DOHH2 (cell line): Measurements from ENCODE around the gene FUT4.
"Not testable (repeated sequence)": the region's sequence is repeated elsewhere in the genome, so short reads cannot be mapped to it uniquely, and the experiment has no call there.

ENCODE experiments used
- EZH2phosphoT487 ChIP-seq: fragments of 200-600 bp; sonication (generic); IDR thresholded peaks from 2 replicates; pipeline ENCODE4 v1.6.1; 2017; ENCODE audit warnings: borderline replicate concordance, mild to moderate bottlenecking, antibody characterized with exemption, low read length, moderate library complexity, mixed read lengths
- TF ChIP-seq, protein P1 (sequence below): fragments of 200-600 bp; sonication (generic); IDR thresholded peaks from one replicate; pipeline ENCODE4 v1.5.1; 2014; ENCODE audit warnings: antibody characterized with exemption, mild to moderate bottlenecking, low read depth, low read length; ENCODE audit not compliant: poor library complexity, severe bottlenecking

DNA sequence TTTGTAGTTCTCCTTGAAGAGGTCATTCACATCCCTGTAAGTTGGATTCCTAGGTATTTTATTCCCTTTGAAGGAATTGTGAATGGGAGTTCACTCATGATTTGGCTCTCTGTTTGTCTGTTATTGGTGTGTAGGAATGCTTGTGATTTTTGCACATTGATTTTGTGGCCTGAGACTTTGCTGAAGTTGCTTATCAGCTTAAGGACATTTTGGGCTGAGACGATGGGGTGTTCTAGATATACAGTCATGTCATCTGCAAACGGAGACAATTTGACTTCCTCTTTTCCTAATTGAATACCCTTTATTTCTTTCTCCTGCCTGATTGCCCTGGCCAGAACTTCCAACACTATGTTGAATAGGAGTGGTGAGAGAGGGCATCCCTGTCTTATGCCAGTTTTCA lies 29.3 kb downstream of the FUT4 start:
- TF ChIP-seq, protein P1, sequence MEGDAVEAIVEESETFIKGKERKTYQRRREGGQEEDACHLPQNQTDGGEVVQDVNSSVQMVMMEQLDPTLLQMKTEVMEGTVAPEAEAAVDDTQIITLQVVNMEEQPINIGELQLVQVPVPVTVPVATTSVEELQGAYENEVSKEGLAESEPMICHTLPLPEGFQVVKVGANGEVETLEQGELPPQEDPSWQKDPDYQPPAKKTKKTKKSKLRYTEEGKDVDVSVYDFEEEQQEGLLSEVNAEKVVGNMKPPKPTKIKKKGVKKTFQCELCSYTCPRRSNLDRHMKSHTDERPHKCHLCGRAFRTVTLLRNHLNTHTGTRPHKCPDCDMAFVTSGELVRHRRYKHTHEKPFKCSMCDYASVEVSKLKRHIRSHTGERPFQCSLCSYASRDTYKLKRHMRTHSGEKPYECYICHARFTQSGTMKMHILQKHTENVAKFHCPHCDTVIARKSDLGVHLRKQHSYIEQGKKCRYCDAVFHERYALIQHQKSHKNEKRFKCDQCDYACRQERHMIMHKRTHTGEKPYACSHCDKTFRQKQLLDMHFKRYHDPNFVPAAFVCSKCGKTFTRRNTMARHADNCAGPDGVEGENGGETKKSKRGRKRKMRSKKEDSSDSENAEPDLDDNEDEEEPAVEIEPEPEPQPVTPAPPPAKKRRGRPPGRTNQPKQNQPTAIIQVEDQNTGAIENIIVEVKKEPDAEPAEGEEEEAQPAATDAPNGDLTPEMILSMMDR, result not testable (repeated sequence)
- not testable (repeated sequence) for TF ChIP-seq EZH2phosphoT487
